Thyroid gland (tissue), 4 donors: ENCODE measurements around the gene ARL2.

Experiments
- POLR2A ChIP-seq, 2 donors: fragments of 450-650 bp; IDR thresholded peaks; one replicate each; pipeline ENCODE4 v1.6.1; 2017; ENCODE audit warnings: antibody characterized with exemption in 2 of 2, mild to moderate bottlenecking in 2 of 2, moderate library complexity in 1 of 2
- TF ChIP-seq, protein P1 (sequence below), 6 experiments: fragments of 200-600 bp in 3 of 6; fragments of 450-650 bp in 3 of 6; sonication (generic) in 3 of 6; IDR thresholded peaks; one replicate each; pipeline ENCODE4 v1.5.1; 2016 to 2019; ENCODE audit warnings: antibody characterized with exemption in 6 of 6, mild to moderate bottlenecking in 2 of 6, inconsistent platforms in 1 of 6, moderate library complexity in 1 of 6

- no peak for TF ChIP-seq POLR2A (IDR thresholded peaks at IDR 0.05)
- TF ChIP-seq, protein P1, sequence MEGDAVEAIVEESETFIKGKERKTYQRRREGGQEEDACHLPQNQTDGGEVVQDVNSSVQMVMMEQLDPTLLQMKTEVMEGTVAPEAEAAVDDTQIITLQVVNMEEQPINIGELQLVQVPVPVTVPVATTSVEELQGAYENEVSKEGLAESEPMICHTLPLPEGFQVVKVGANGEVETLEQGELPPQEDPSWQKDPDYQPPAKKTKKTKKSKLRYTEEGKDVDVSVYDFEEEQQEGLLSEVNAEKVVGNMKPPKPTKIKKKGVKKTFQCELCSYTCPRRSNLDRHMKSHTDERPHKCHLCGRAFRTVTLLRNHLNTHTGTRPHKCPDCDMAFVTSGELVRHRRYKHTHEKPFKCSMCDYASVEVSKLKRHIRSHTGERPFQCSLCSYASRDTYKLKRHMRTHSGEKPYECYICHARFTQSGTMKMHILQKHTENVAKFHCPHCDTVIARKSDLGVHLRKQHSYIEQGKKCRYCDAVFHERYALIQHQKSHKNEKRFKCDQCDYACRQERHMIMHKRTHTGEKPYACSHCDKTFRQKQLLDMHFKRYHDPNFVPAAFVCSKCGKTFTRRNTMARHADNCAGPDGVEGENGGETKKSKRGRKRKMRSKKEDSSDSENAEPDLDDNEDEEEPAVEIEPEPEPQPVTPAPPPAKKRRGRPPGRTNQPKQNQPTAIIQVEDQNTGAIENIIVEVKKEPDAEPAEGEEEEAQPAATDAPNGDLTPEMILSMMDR (IDR thresholded peaks at IDR 0.05), result no peak
Measured at GRCh38 chr11:65043881-65044501, 30.0 kb downstream of the ARL2 start.
